Fibroblast of skin of right biceps (primary cell): Measurements from ENCODE around the gene SPRYD3.
"Not testable (repeated sequence)": the region's sequence is repeated elsewhere in the genome, so short reads cannot be mapped to it uniquely, and the experiment has no call there.

Experiments used
- DNase-seq: peaks from one replicate; pipeline ENCODE4 v3.0.0-alpha.2; 2013

SPRYD3 gene

DNA sequence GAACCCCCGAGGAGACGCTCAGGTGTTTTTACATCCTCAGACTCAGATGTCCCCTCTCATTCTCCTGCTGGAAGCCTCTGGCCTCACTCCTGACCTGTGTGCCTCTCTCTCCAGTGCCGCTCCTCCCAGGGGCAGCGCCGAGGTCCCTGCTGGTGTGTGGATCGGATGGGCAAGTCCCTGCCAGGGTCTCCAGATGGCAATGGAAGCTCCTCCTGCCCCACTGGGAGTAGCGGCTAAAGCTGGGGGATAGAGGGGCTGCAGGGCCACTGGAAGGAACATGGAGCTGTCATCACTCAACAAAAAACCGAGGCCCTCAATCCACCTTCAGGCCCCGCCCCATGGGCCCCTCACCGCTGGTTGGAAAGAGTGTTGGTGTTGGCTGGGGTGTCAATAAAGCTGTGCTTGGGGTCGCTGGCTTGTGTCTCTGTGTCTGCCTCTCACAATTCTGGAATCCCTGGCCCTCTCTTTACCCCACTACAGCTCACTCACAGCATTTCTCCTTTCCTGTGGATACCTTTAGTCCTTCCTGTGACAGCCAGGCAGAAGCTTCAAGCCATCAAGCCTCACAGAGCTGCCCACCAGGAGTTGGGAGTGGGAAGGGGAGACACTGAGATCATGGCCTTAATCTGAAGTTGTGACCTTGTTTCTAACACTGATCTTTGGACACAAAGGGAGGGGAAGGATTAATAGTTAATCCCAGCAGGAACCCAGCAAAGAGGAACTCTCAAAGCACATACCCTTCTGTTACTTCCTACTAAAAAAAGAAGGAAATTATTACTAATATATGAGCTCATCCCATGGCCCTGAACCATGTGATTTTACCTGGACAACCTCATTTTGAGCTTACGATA lies 23.0 kb upstream of the SPRYD3 start:
- no peak for DNase-seq

- DNase-seq, result no peak
These were observed 22.1 kb upstream of the SPRYD3 start for GRCh38 chr12:53101266-53101665.

DNA sequence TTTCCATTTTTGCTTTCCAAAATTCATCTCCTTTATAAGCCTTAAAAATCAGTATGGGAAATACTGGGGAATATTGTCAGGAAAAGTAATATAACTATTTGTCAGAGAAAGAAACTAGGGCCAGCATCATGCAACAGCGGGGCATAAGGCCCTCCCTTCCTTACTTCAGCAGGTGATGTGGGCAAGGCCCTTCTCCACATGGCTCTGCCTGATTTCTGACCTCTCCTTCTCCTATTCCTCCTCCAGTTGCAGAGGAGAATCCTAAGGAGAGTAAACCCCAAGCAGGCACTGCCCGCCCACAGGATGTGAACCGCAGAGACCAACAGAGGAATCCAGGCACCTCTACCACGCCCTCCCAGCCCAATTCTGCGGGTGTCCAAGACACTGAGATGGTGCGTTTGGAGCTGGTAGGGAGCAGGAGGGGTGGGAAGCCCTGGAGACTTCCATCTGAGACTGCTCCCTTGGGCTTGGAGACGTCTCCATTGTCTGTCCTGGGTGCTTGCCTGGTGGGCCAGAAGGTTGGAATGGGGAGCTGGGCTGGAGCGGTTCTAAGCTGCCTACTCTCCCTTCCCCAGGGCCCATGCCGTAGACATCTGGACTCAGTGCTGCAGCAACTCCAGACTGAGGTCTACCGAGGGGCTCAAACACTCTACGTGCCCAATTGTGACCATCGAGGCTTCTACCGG lies 21.4 kb upstream of the SPRYD3 start:
- no peak for DNase-seq

- peak; percentile 98 for DNase-seq
These were observed 20.1 kb upstream of the SPRYD3 start for GRCh38 chr12:53099071-53099882.

DNA sequence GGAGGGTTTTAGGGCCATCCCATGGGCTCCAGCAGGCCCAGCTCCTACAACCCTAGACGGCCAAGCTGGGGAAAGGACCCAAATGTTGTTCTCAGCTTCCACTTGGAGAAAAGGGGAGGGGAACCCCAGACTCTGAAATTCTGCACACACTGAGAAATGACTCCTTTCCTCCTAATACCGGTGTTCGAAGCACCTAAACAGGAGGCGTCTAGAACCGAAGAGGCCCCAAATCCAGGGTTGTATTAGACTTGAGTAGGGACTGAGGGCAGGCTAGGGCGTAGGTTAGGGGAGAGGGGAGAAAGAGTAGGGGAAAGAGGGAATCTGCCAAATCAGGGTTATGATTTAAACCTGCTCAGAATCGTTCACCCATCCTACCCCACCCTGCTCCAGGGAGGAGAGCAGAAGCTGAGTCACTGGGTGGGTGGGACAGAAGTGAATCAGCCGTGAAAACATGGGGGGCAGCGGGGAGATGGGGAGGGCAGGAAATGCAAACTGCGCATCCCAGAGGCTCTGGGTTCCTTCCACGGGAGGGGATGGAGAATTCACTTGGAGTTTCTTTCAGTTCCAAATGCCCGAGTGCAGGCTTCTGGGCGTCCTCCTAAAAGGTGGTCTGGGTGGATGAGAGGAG lies 19.3 kb upstream of the SPRYD3 start:
- peak; percentile 91 for DNase-seq

DNA sequence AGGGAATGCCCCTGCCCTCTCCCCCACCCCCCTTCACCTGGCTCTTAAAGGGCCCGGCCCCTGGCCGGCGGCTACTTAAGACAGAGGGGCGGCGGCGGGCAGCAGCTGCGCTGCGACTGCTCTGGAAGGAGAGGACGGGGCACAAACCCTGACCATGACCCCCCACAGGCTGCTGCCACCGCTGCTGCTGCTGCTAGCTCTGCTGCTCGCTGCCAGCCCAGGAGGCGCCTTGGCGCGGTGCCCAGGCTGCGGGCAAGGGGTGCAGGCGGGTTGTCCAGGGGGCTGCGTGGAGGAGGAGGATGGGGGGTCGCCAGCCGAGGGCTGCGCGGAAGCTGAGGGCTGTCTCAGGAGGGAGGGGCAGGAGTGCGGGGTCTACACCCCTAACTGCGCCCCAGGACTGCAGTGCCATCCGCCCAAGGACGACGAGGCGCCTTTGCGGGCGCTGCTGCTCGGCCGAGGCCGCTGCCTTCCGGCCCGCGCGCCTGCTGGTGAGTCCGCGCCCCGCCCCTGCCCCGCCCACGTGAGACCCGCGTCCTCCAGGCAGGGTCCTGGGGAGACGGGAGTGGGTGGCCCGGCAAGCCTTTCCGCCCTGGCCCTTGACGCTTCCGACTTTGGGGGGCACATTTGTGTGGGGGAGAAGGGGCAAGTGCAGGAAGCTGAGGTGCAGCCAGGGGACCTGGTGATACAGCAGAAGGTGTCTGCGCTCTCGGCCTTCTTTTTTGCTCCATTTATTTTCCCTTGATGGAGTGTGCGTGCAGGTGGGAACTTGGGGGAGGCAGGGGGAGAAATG lies 18.6 kb upstream of the SPRYD3 start, which contains the start of gene IGFBP6:
TSS of gene IGFBP6 (plus strand) at position 104 of the 790 bp plus-strand sequence. CDS start at position 155, 51 bp downstream.
- DNase-seq, result peak; percentile 52

- peak; percentile 46 for DNase-seq
These were observed 18.0 kb upstream of the SPRYD3 start for GRCh38 chr12:53097207-53097563.

- DNase-seq, result no peak
These were observed 17.6 kb upstream of the SPRYD3 start for GRCh38 chr12:53096759-53097158.

GRCh38 chr12:53096089-53096741 lies 17.0 kb upstream of the SPRYD3 start:
- DNase-seq, result peak; percentile 90

DNA sequence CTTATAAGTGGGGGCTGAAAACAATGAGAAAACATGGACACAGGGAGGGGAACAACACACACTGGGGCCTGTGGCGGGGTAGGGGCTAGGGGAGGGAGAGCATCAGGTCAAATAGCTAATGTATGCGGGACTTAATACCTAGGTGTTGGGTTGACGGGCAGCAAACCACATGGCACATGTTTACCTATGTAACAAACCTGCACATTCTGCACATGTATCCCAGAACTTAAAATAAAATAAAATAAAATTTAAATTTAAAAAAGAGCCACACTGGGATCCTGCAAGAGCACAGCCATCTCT lies 16.4 kb upstream of the SPRYD3 start:
- not testable (repeated sequence) for DNase-seq

DNA sequence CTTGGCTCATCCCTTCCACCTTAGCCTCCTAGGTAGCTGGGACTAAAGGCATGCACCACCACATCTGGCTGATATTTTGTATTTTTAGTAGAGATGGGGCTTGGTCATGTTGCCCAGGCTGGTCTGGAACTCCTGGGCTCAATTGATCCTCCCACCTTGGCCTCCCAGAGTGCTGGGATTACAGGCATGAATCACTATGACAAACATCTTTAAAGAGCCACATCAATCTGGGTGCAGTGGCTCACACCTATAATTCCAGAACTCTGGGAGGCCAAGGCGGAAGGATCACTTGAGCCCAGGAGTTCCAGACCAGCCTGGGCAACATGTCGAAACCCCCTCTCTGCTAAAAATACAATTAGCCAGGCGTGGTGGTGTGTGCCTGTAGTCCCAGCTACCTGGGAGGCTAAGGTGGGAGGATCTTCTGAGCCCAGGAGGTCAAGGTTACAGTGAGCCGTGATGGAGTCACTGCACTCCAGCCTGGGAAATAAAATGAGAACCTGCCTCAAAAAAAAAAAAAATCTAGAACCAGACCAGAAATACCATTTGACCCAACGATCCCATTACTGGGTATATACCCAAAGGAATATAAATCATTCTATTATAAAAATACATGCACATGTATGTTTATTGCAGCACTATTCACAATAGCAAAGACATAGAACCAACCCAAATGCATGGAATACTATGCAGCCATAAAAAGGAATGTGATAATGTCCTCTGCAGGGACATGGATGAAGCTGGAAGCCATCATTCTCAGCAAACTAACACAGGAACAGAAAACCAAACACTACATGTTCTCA lies 15.8 kb upstream of the SPRYD3 start:
- not testable (repeated sequence) for DNase-seq

DNA sequence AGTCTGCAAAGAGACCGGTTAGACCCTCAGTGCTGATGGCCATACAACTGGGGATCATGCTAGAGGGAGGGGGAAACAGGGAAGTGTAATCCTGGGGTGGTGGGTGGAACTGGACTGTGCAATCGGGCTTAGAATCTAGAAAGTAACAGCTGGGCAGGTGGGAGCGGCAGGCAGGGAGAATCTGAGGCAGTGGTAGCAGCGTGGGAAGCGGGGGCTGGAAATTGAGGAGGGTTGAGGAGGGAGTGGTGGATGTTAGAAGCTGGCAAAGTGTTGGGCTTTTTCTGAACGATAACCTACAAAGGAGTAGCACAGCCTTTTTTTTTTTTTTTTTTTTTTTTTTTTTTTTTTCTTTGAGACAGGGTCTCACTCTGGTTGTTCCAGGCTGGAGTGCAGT lies 15.2 kb upstream of the SPRYD3 start:
- no peak for DNase-seq

DNA sequence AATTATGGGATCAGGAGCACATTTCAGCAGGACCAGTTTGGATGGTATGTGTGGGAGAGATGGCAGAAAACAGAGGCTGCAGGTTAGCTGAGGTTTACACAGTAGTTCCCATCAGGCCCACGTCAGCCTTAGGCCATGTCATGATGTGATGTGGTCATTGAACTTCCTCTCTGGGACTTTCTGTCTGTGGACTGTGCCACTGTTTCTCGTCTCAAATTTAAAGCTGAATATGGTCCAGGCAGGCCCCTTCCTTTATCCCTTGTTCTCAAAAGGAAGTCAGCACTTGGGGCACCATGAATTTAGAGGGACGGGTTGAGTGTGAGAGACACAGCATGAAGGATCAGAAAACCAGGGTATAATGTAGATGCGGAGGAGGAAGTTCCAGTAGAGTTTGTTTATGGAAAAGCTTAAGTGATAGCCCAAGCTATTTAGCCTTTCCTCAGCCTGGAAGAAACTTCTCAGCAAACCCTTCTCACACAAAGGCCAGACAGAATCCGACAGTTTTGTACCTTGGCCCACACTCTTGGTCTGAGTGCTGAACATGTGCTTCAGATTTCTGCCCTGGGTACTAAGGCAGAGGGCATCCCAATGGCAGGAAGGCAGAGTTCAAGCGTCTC lies 14.7 kb upstream of the SPRYD3 start:
- DNase-seq, result no peak

DNA sequence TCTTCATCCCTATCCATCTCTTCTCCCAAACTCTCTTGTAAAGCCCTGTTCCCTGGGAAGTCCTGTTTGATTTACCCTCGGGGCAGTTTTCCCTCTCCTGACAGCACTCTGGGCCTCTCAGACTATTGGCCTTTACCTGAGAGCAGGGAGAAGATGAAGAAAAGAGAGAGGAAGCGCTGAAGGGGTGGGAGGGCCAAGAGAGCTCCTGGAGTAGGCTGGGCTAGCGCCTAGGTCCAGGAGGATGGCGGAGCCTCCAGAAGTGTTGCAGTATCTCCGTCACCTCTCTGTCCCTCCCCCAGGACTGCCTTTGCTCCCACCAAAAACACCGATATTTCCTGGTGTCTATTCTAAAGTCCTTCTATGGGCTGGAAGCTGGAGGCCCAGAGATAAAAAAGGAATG lies 12.6 kb upstream of the SPRYD3 start:
- no peak for DNase-seq

DNA sequence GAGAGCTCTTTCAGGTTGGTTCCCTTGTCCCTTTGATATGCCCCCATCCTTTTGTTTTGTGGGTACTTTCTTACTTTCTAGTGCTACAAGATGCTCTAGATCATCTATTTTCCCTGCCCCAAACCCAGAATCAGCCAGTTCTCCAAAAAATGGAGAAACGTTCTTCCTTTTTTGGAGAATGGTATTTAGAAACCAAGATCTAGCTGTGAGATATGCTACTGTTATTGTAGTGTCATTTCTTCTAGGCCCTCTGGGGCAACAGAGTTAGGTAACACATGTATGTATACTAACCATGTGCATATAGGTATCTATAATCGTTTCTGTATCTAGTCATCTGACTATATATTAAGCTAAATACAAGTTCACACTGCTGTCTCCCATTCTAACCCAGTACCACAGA lies 11.4 kb upstream of the SPRYD3 start:
- DNase-seq, result no peak

GRCh38 chr12:53090105-53090504 lies 10.9 kb upstream of the SPRYD3 start:
- DNase-seq, result no peak

GRCh38 chr12:53086361-53086760 lies 7.2 kb upstream of the SPRYD3 start:
- no peak for DNase-seq

- no peak for DNase-seq
These were observed 3.5 kb upstream of the SPRYD3 start for GRCh38 chr12:53082637-53083175.

DNA sequence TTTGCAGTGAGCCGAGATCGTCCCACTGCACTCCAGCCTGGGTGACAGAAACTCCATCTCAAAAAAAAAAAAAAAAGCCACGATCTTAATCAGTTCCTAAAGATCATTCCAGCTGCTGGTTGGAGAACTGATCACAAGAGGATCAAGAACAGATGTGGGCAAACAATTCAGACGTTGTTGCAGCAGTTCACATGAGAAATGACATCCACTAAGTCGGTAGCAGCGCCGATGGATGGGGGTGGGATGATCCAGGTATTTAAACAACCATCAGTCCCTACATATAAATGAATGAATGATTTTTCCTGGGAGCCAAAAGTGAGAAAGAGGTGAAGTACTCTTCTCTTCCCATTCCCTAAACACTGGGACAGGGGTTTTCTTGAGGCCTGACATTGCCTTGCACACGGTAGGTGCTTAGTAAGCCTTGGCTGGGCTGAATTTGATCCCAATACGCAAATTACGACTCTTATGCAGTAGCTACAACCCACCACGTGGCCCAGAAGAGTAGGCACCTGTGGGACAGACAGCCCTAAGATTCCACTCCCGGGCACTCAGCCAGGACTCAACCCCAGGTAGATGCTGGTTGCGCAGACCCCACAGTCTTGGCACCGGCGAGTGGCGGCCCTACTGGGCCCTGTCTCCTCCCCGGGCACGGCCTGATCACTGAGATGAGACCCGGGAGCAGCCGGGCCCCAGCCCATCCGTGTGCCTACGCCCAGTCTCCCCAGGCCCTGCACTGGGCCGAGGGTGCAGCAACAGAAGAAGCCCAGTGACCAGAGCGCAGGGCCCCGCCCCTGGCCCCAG lies 565 bp downstream of the SPRYD3 start:
- no peak for DNase-seq
